ENCODE measurements around the gene MREG.

GRCh38 chr2:215914777-215915165 is 98.6 kb downstream of the MREG start:
- no peak for TF ChIP-seq CTCF (conservative IDR thresholded peaks at IDR 0.05)
- no peak for TF ChIP-seq ZFX (IDR thresholded peaks at IDR 0.05)

Measured in C4-2B (cell line).